ENCODE measurements around the gene ZNF318.
"Not testable (repeated sequence)": the region's sequence is repeated elsewhere in the genome, so short reads cannot be mapped to it uniquely, and the experiment has no call there.

ZNF318 gene

GRCh38 chr6:43394982-43395381 is 25.5 kb upstream of the ZNF318 start:
- DNase-seq (ENCODE audit: low spot score): no peak
- no peak overlapping the region for H3K4me3 ChIP-seq
- H3K27ac ChIP-seq: no peak overlapping the region
- TF ChIP-seq CTCF (IDR thresholded peaks at IDR 0.05): no peak

DNA sequence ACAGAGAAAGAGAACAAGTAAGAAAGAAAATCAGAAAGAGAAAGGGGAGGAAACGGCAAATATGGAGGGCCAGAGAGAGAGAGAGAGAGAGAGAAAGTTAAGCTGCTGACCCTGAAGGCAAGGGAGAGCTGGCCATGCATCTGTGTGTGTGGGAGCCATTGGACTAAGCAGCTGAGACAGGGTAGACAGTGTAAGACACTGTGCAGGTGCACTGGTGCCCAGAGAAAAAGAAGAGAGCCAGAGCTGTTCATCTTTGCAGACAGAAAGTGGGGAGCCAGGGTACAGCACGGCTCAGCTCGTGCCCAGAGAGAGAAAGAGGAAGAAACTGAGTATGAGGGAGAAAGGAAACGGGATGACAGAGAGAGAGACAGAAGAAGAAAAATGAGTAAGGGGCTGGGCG is 24.2 kb upstream of the ZNF318 start:
- no peak for DNase-seq (ENCODE audit: low spot score)
- no peak for TF ChIP-seq CTCF (IDR thresholded peaks at IDR 0.05)
- Histone ChIP-seq H3K27ac (no peak overlapping the region), H3K4me3 (no peak overlapping the region)

- DNase-seq (ENCODE audit: low spot score); H3K4me3 ChIP-seq: not testable (repeated sequence)
Measured at GRCh38 chr6:43393133-43393532, 23.7 kb upstream of the ZNF318 start.

GRCh38 chr6:43391440-43392031 is 22.1 kb upstream of the ZNF318 start:
- H3K4me3 ChIP-seq: no peak overlapping the region
- DNase-seq (ENCODE audit: low spot score): no peak
- no peak overlapping the region for H3K27ac ChIP-seq
- no peak for TF ChIP-seq CTCF (IDR thresholded peaks at IDR 0.05)

More at GRCh38 chr6:43393133-43393532, 23.7 kb upstream of the ZNF318 start:
- not testable (repeated sequence) for H3K27ac ChIP-seq

GRCh38 chr6:43390753-43391439 is 21.4 kb upstream of the ZNF318 start:
- not testable (repeated sequence) for H3K27ac ChIP-seq; DNase-seq (ENCODE audit: low spot score); H3K4me3 ChIP-seq

- no peak overlapping the region for H3K27ac ChIP-seq
- no peak for TF ChIP-seq CTCF (IDR thresholded peaks at IDR 0.05)
Measured at GRCh38 chr6:43389730-43390295, 20.4 kb upstream of the ZNF318 start.

DNA sequence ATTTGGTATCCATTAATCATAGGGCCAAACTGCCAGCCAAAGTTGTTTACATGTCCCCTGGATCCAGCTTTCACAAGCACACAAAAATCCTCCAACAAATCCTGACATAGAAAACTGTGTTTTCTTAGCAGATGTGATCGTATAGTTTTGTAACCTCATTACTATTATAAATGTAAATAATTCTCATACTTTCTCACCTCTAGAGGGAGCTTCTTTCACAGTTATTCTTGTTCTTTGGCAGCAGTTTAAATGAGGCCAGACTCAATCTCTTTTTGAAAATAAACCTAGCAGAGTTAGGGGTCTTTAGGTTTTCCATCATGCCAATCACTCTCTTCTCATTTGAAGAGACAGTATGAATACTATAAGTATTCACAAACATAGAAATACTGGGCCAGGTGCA is 17.0 kb upstream of the ZNF318 start:
- TF ChIP-seq CTCF (IDR thresholded peaks at IDR 0.05): no peak
- no peak for DNase-seq (ENCODE audit: low spot score)
- no peak overlapping the region for H3K4me3 ChIP-seq
- no peak overlapping the region for H3K27ac ChIP-seq

More at GRCh38 chr6:43389730-43390295, 20.4 kb upstream of the ZNF318 start:
- DNase-seq (ENCODE audit: low spot score): no peak
- no peak overlapping the region for H3K4me3 ChIP-seq

DNA sequence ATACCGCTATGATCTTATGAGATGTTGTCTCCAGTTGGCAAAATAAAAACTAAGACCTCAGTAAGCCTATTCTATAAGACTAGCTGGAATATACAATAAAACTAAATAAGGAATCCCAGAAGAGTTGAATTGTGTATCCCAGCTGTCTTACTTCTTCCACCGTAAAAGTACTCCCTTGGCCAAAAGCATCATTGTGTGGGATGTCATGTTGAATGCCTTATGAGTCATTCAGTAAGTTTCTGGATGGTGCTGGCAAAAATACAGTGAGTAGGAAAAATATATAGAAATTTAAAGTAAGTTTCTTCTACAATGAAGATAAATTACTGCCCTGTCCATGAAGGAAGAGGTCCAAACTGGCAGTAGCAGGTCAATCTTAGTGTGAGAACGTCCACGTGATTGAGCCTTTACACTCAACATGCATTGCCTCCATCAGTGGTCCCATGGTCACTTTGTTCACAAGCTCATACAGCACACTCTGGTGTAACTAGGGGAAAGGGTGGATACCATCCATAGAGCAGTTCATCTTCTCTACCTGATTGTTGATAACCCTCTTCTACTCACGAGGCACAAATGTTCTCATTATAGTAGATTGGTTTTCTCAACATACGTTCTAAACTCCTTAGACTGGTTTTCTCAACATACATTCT is 13.7 kb upstream of the ZNF318 start:
- no peak overlapping the region for H3K27ac ChIP-seq
- no peak for DNase-seq (ENCODE audit: low spot score)
- no peak for TF ChIP-seq CTCF (IDR thresholded peaks at IDR 0.05)

GRCh38 chr6:43380858-43381257 is 11.4 kb upstream of the ZNF318 start:
- not testable (repeated sequence) for H3K27ac ChIP-seq; H3K4me3 ChIP-seq; DNase-seq (ENCODE audit: low spot score)

More for the DNA sequence above, 13.7 kb upstream of the ZNF318 start:
- H3K4me3 ChIP-seq: no peak overlapping the region
